Hypothalamus (tissue), 51 donors: Measurements from ENCODE around the gene PSD4.

Experiments
- DNase-seq, 51 donors: peaks; one replicate each; lab custom pipeline; 2025; lab: John Stamatoyannopoulos, UW

PSD4 gene

GRCh38 chr2:113182471-113183260 is 8.9 kb downstream of the PSD4 start:
- no peak for DNase-seq

DNA sequence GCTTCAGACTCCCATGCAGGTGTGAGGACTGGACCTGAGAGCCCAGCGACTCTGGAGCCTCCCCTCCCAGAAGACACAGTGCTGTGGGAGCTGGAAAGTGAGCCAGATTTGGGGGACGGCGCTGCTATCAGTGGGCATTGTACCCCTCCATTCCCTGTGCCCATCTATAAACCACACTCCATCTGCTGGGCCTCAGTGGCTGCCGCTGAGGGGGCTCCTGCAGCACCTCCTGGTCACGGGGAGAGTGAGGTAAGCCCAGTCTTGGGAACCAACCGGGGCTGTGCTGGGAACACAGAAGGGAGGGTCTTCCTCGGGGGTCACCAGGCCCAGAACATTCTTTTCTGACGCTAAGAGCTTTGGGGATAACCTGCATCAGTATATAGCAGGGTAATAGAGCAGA is 9.5 kb downstream of the PSD4 start:
- DNase-seq: no peak

- DNase-seq: no peak
Measured at GRCh38 chr2:113183703-113184102, 9.9 kb downstream of the PSD4 start.

DNA sequence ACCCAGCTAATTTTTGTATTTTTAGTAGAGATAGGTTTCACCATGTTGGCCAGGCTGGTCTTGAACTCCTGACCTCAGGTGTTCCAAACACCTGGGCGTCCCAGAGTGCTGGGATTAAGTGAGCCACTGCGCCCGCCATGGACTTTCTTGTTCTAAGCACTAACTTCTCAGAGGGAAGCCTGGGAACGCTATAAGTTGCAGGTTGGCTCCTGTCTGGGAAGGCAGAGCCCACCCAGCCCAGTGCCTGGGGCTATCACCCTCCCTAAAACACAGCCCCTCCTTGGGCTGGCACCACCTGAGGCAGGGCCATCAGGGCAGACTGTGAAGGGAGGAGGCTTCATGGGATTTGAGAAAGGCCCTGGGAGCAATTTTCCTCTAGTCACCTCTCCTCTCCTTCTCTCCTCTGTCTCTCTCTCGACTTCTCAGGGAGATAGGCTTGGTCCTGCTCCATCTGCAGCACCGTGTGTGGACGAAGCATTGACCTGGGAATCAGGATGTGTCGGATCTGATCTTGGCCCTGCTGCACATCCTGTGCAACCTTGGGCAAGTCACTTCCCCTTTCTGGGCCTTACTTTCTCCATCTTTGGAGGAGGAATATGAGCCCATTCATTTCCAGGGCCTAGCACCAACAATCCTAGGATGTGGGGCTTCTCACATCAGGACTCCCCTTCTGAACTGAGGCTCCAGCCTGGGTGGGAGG is 10.9 kb downstream of the PSD4 start:
- no peak for DNase-seq

GRCh38 chr2:113185664-113186432 is 12.1 kb downstream of the PSD4 start:
- DNase-seq: peak in 22 of 51 donors; percentile 6 to 70 (median 36)

- no peak for DNase-seq
Measured at GRCh38 chr2:113186433-113186796, 12.6 kb downstream of the PSD4 start.

DNA sequence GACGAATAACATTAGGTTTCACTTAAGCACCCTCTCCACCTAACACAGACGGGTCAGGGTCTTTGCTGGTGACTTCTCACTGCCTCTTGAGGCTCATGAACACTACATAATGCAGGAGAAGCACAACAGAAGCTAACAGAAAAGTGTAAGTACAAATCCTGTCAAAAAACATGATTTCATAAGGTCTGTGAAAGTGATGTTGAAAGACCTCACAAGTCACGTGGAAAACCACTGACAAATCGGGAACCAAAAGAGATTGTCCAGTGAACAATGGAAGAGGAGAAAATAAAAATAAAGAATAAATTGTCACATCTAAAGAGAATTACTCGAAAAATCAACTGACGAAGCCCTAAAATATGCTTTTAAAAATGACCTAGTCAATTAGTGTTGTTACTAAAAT is 14.0 kb downstream of the PSD4 start:
- DNase-seq: no peak

DNA sequence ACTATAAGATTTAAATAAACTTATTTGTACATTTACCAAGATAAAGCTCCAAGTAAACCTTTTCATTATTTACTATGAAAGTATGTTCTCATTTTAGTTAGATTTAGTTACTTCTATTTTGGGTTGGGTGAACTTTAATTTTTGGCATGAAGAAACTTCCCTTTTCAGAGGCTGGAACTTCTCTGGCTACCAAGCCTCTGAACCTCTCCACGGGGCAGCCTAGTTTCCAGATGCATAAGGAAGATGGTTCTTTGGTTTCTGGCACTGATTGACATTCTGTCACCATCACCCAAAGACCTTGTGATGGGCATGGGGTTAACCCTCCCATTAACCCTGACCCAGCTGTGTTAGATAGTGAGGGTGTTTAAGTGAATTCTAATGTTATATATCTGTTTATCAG is 17.1 kb downstream of the PSD4 start:
- DNase-seq: no peak

DNA sequence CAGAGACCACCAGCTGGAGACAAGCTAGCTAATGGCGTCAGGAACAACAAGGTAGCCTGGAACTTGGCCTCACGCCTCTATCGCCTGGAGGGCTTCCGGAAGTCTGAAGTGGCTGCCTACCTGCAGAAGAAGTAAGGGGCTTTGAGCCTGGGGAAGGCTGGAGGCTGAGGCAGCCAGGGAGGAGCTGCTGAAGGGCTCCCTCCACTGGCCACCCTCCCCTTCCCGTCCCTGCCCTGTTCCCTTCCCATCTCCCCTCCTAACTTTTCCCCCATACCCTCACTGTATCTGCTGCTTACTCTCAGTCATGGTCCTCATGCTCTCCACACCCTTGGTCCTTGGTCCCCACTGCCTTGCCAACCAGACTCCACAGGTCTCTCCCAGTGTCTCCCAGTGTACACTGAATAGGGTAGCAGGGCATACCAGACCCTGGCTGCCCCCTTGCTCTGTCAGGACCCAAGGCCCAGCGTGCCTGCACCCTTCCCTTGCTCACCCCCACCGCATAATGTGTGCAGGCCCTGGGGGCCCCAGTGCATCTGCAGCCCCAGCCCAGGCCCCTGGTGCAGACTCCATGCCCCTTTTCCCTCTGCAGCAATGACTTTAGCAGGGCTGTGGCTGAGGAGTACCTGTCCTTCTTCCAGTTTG is 18.8 kb downstream of the PSD4 start:
- no peak for DNase-seq

DNA sequence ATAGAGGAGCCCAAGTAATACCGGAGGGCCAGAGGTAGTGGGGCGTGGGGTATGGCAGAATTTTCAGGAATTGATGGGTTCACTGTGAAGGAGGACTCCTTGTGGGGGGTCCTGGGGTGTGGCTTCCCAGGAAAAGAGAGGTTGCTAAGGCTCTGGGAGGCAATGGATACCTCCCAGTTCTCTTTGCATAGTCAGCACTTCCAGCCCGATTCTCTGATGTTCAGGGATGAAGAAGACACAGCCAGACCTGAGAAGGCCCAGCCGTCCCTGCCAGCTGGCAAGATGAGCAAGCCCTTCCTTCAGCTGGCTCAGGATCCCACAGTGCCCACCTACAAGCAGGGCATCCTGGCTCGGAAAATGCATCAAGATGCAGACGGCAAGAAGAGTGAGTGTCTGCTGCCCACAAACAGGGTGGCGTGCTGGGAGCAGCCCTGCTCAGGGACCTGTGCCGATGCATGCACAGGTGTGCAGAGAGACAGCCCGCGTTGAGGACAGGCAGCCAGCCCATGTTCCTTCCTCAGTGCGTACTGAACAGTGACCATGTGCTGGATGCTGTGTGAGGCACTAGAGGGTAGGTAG is 22.2 kb downstream of the PSD4 start:
- peak in 1 of 51 donors; percentile 19 for DNase-seq

DNA sequence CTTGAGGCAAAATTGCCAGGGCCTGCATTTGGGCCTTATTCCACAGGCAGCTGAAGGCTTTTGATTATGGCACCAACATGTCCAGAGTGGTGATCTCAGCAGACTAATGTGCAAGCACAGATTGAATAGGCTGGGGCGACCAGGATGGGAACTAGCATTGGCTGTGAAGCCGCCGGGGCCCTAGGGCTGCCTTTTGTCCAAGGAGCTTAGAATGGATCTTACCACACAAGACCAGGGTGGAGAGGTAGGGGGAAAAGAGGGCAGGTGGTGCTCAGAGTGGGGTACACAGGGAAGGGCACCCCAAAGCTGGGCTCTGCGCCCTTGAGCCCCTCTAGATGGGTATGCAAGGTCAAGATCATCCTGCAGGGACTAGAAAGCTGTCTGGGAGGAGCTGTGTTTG is 23.1 kb downstream of the PSD4 start:
- no peak for DNase-seq

DNA sequence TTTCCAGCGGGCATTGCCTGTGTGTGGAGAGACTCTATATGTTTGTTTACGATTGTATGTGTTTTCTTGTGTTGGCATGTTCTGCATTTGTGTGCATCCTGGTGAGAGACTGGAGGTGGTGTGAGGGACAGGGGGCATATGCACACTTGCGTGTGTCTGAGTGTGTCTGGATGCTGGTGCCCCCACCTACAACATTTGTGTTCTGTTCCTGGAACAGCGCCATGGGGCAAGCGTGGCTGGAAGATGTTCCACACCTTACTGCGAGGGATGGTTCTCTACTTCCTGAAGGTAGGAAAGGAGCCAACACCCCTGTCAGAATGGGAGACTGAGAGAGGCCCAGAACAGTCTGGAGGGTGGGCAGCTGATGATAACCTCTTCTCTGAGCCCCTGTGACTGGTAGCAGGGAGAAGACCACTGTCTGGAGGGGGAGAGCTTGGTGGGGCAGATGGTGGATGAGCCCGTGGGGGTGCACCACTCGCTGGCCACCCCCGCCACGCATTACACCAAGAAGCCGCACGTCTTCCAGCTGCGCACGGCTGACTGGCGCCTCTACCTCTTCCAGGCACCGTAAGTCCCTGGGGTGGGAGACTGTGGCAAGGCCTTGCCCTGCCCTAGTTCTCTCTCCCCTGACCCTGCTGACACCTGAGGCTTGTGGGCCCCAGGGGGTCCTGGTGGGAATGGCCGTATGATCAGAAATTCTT is 23.7 kb downstream of the PSD4 start:
- DNase-seq: peak in 1 of 51 donors; percentile 19

GRCh38 chr2:113198048-113198789 is 24.4 kb downstream of the PSD4 start:
- peak in 3 of 51 donors; percentile 7 to 47 (median 20) for DNase-seq

DNA sequence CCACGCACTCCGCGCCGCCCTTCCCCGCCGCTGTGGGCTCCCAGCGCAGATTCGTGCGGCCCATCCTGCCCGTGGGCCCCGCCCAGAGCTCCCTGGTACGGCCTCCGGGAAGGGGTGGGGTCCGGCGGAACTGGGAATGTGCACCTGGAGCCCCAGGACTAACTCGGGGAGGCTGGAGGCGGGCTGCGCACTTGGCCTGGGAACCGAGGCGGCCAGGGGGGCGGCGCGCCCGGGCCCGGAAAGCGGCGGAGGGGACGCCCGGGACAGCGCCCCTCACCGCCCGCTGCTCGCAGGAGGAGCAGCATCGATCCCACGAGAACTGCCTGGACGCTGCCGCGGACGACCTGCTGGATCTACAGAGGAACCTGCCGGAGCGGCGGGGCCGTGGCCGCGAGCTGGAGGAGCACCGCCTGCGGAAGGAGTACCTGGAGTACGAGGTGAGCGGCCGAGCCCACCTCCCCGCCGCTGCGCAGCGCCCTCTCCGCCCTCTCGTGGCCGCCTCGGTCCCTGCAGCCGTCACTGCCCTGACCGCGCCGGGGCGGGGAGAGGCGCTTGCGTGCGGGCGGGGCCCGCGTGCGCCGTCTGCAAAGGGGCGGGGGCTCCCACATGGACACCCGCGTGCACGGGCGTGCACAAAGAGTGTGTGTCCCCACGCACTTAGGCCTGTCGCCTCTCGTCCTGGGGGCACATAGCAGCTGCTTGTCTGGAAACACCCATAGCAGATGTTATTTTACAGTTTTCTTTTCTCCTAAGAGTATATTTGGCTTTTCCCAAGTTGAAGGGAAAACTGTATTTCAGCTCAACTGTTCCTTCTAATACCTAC is 25.2 kb downstream of the PSD4 start:
- peak in 48 of 51 donors; percentile 16 to 88 (median 58) for DNase-seq

DNA sequence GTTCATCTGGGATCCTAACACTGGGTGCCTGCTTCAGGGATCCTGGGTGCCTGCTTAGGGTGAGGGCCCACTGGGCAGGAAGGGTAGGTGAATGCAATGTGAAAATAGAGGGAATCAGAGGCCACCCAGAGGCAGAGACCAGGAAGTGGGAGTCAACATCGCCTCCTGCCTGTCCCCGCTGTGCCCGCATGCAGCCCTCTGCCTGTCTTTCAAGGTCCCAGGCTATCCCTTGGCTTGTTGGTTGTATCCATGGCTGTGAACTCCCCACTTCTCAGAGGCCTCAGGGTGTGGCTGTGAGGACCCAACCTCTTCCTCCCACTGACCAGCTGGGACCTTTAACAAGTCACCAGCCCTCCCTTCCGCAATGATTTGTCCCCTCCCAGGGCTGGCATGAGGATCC is 26.5 kb downstream of the PSD4 start:
- no peak for DNase-seq

GRCh38 chr2:113200736-113201490 is 27.1 kb downstream of the PSD4 start:
- DNase-seq: no peak

- no peak for DNase-seq
Measured at GRCh38 chr2:113201496-113202304, 27.9 kb downstream of the PSD4 start.
